Prostate gland (tissue), 2 donors: ENCODE data around the gene PSMA6. TPM values are rescaled to one million over a fixed set of nuclear protein-coding genes. Genes with fewer than 3 reads are reported as not detected.

ENCODE experiments used
- DNase-seq: peaks from one replicate; pipeline ENCODE4 v3.0.0-alpha.2; 2019; ENCODE audit warnings: low spot score
- H3K27ac ChIP-seq, 2 donors: fragments of 200-600 bp; sonication (generic); 2 replicates each; pipeline ENCODE4 v1.5.1; 2017 to 2019
- H3K27me3 ChIP-seq: fragments of 200-600 bp; sonication (generic); replicated peaks from 2 replicates; pipeline ENCODE4 v1.5.1; 2019; ENCODE audit not compliant: insufficient read depth
- H3K36me3 ChIP-seq, 2 donors: fragments of 200-600 bp; sonication (generic); 1 replicate in 1 of 2; 2 replicates in 1 of 2; pipeline versions ENCODE4 v1.5.1 to v1.8.1; 2017 to 2019
- H3K4me1 ChIP-seq: fragments of 200-600 bp; sonication (generic); replicated peaks from 2 replicates; pipeline ENCODE4 v1.5.1; 2019
- H3K4me3 ChIP-seq, 2 donors: fragments of 200-600 bp; sonication (generic); 2 replicates each; pipeline ENCODE4 v1.5.1; 2017 to 2019
- H3K9me3 ChIP-seq: fragments of 200-600 bp; sonication (generic); 2 replicates; pipeline ENCODE4 v1.5.1; 2017
- CTCF ChIP-seq, 4 experiments: fragments of 200-600 bp in 2 of 4; fragments of 450-650 bp in 2 of 4; sonication (generic) in 2 of 4; IDR thresholded peaks; 1 replicate in 3 of 4; 2 replicates in 1 of 4; pipeline ENCODE4 v1.5.1; 2016 to 2019; ENCODE audit warnings: antibody characterized with exemption in 4 of 4, mild to moderate bottlenecking in 2 of 4, moderate library complexity in 2 of 4
- POLR2A ChIP-seq: fragments of 450-650 bp; IDR thresholded peaks from one replicate; pipeline ENCODE4 v1.6.1; 2016; ENCODE audit warnings: antibody characterized with exemption, mild to moderate bottlenecking
- POLR2AphosphoS5 ChIP-seq: sonication (generic); formaldehyde crosslinking; IDR thresholded peaks from one replicate; pipeline ENCODE4 v1.6.1; 2017; ENCODE audit warnings: antibody characterized with exemption
- WGBS: methylation state at CpG from one replicate; pipeline ENCODE4 v1.1.5; 2018; 5-methylcytosine and 5-hydroxymethylcytosine counted together
- intact Hi-C: fragments of 100-400 bp; cut with DNase I; formaldehyde crosslinking; loops from one replicate; pipeline ENCODE4 v1.14.2; 2022
- total RNA-seq, 2 donors: library from RNA; depleted of rRNA; stranded (reverse); fragments of >200 nt; gene quantifications; one replicate each; pipeline ENCODE4 v1.1.0, GENCODE V29; 2016

PSMA6 gene
- total RNA-seq, 2 donors from 2014 or later: 84.1 to 181 TPM

DNA sequence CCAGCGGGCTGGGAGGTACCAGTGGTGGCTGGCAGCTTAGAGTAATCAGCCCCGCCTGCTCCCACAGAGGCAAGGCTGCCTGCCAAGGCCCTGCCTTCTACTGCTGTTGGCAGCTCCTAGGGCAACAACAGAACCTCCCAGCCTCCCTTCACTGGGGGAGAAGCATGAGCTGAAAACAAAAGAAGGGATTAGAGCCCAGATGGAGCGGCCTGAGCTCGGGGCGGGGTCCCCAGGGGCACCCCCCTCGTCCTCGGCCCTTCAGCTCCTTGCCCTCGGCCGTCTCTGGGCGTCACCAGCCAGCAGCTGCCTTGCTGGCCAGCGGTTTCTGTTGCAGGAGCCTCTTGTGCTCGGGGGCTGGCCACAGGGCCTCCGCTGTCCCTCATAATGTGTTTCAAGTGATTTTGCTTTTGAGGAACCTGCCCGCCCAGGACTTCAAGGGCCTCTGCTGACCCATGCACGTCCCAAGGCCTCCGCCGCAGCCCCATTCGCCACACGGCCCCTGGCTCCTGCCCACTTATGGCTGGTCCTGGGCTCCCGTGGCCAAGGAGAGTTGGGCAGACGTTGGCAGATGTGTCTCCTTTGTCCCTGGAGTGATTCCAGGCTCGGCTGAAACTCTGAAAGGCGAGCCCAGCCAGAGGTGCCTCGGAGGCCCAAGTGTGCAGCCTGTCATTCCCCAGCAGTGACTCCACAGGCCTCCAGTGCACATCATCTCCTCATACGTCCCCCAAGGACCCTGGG is 49.7 kb downstream of the PSMA6 start:
- H3K27me3 ChIP-seq: no peaks in the 10 kb centered on the region
- peaks cover 17% of the 10 kb centered on the region for H3K4me1 ChIP-seq
- peak; percentile 77 for TF ChIP-seq POLR2A
- peak in 1 of 4 experiments; percentile 1 for TF ChIP-seq CTCF (IDR thresholded peaks at IDR 0.05)
- peak; percentile 97 for TF ChIP-seq POLR2AphosphoS5
- no peaks in the 10 kb centered on the region for H3K36me3 ChIP-seq
- DNase-seq: peak; percentile 99
- H3K27ac ChIP-seq: peak overlapping the region; percentile 94 to 95
- intact Hi-C loops: loop anchor here (2.0 to 5.0 kb wide), 2 partner anchors 45 to 61 kb away; no protein-coding TSS in a partner anchor
- H3K9me3 ChIP-seq: no peaks in the 10 kb centered on the region
- H3K4me3 ChIP-seq: peak overlapping the region in 1 of 2 donors; percentile 11
- WGBS: 4% methylated on average over 22 of the region's 25 CpGs

- peak; percentile 69 for DNase-seq
- TF ChIP-seq POLR2AphosphoS5 (no peak), POLR2A (no peak), CTCF (IDR thresholded peaks at IDR 0.05) (no peak)
- Histone ChIP-seq H3K27me3 (no peaks in the 10 kb centered on the region), H3K4me3 (no peak overlapping the region), H3K36me3 (no peaks in the 10 kb centered on the region), H3K4me1 (peaks cover 14% of the 10 kb centered on the region), H3K27ac (peak overlapping the region; percentile 94 to 95), H3K9me3 (no peaks in the 10 kb centered on the region)
- intact Hi-C loops: loop anchor here (5.0 kb wide), 1 partner anchor 45 kb away; no protein-coding TSS in a partner anchor
- 32% methylated on average over 8 of the region's 8 CpGs for WGBS
Measured at GRCh38 chr14:35342489-35343010, 50.4 kb downstream of the PSMA6 start.

DNA sequence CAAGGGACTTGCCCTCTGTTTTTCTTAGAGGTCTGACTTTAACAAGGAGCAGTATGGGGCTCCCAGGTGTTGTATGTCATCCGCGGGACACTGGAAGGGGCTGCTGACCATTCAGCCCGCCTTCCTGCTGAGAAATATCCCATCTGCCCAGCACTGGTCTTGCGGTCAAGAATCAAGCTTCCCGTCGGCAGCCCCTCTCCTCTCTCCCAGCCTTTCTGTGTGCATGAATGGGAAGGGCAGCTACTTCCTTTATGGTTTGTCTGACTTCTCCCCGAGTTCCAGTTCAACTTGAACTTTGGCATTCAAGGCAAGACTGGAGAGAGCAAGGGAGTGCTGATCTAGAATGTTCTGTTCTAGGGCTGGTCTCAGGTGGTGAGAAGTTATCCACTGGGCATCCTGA is 51.5 kb downstream of the PSMA6 start:
- no peaks in the 10 kb centered on the region for H3K36me3 ChIP-seq
- no peaks in the 10 kb centered on the region for H3K9me3 ChIP-seq
- no peaks in the 10 kb centered on the region for H3K27me3 ChIP-seq
- TF ChIP-seq POLR2A (no peak), POLR2AphosphoS5 (no peak), CTCF (IDR thresholded peaks at IDR 0.05) (no peak)
- peaks cover 13% of the 10 kb centered on the region for H3K4me1 ChIP-seq
- intact Hi-C loops: loop anchor here (5.0 kb wide), 1 partner anchor 44 kb away; no protein-coding TSS in a partner anchor
- DNase-seq: no peak
- no peak overlapping the region for H3K4me3 ChIP-seq
- WGBS: 70% methylated on average over 7 of the region's 7 CpGs
- no peak overlapping the region for H3K27ac ChIP-seq

DNA sequence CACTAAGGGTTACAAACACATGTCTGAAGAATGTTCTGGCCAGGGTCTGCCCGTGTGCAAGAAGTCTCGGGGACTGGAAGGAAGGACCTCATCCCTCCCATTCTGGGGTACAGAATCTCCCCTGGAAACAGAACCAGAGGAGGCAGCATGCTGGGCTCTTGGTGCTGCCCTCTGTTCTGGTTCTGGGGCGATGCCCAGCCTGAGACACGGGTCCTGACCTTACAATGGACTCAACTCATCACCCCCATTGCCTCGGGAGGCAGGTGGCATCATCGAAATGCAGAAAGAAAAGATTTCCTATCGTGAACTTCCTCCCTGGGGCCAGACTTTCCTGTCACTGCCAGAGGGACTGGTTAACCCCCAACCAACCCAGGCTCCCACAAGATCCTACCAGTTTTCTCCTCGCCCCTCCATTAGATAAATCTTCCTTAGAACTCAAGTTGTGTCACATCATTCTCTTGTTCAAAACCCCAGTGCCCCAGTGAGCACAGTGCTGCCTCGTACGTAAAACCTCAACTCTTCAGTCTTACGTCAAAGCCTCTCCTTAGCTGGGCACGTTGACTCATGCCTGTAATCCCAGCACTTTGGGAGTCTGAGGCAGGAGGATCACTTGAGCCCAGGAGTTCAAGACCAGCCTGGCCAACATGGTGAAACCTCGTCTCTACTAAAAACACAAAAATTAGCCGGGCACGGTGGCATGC is 52.1 kb downstream of the PSMA6 start:
- Histone ChIP-seq H3K4me1 (peaks cover 13% of the 10 kb centered on the region), H3K27me3 (no peaks in the 10 kb centered on the region), H3K9me3 (no peaks in the 10 kb centered on the region), H3K27ac (no peak overlapping the region), H3K36me3 (no peaks in the 10 kb centered on the region), H3K4me3 (no peak overlapping the region)
- intact Hi-C loops: loop anchor here (5.0 kb wide), 1 partner anchor 43 kb away; no protein-coding TSS in a partner anchor
- DNase-seq: no peak
- TF ChIP-seq POLR2AphosphoS5 (no peak), CTCF (IDR thresholded peaks at IDR 0.05) (no peak), POLR2A (no peak)
- WGBS: 84% methylated on average over 15 of the region's 15 CpGs
